Left lung (tissue), 10 donors: ENCODE measurements around the gene LMBR1. TPM values are rescaled to one million over a fixed set of nuclear protein-coding genes. Genes with fewer than 3 reads are reported as not detected.
"Not testable (repeated sequence)": the region's sequence is repeated elsewhere in the genome, so short reads cannot be mapped to it uniquely, and the experiment has no call there.

Source experiments
- ATAC-seq: fragments of 200-7000 bp; cut with Tn5 transposase; one replicate; pipeline ENCODE4 v1.9.1; 2020; ENCODE audit warnings: moderate library complexity
- DNase-seq, 4 donors: peaks; one replicate each; pipeline ENCODE4 v3.0.0-alpha.2; 2013 to 2020
- H3K27ac ChIP-seq, 2 donors: fragments of 200-600 bp; sonication (generic) in 1 of 2; one replicate each; pipeline versions ENCODE4 v1.5.0 to v1.8.0; 2020 to 2021
- H3K27me3 ChIP-seq, 2 donors: fragments of 200-600 bp; sonication (generic) in 1 of 2; one replicate each; pipeline versions ENCODE4 v1.5.0 to v1.8.0; 2020 to 2021
- H3K36me3 ChIP-seq, 2 donors: fragments of 200-600 bp; sonication (generic) in 1 of 2; one replicate each; pipeline versions ENCODE4 v1.5.0 to v1.8.0; 2020 to 2021
- H3K4me1 ChIP-seq, 2 donors: fragments of 200-600 bp; one replicate each; pipeline ENCODE4 v1.8.0; 2021
- H3K4me3 ChIP-seq, 2 donors: fragments of 200-600 bp; sonication (generic) in 1 of 2; one replicate each; pipeline versions ENCODE4 v1.5.0 to v1.8.0; 2020 to 2021; ENCODE audit warnings: mild to moderate bottlenecking in 1 of 2
- H3K9me3 ChIP-seq, 2 donors: fragments of 200-600 bp; sonication (generic) in 1 of 2; one replicate each; pipeline versions ENCODE4 v1.5.0 to v1.8.0; 2020 to 2021
- intact Hi-C, 2 donors: fragments of 100-400 bp; cut with DNase I; formaldehyde crosslinking; loops; one replicate each; pipeline versions ENCODE4 v1.11.2 to v1.14.2; 2022
- polyA plus RNA-seq, 6 donors: library from polyadenylated mRNA; unstranded; fragments of 120-200 nt; gene quantifications; one replicate each; pipeline ENCODE4 v1.2.1, GENCODE V29; 2013; ENCODE audit not compliant: insufficient read length in 6 of 6
- total RNA-seq, 2 donors: library from RNA; stranded (reverse); fragmentation: NEBNext Ultra II Directional; extraction: Animal tissue kit (Norgen Biotek cat#: 25700); gene quantifications; one replicate each; pipeline ENCODE4 v1.2.1, GENCODE V29; 2021
- TF ChIP-seq, protein P1 (sequence below), 2 donors: fragments of 200-600 bp; sonication (generic) in 1 of 2; IDR thresholded peaks; one replicate each; pipeline versions ENCODE4 v1.5.0 to v1.8.0; 2021; ENCODE audit warnings: antibody characterized with exemption in 2 of 2
- donor health status: DM: no; HTN: yes; CAD: no.
- donor health status: DM: no; HTN: no; CAD: no.

LMBR1 gene
- total and polyA plus RNA-seq, 8 donors: 54.7 to 71.1 (median 63.9) TPM

DNA sequence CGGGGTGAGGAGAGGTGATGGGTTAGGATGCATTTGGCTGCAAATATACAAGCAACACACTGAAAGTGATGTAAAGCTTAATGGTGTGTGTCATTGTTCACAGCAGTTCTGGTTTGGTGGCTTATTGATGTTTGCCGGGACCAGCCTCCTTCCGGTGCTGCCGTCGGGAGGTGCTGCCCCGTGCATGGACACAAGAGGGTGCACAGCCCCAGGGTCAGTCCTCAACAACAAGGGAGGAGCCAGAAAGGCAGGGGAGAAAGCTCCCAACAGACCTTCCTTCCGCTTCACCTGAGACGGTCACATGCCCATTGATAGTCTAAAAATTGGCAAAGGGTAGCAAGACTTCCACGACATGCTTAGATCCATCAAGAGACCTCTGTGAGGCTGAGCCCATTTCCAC, 242.9 kb downstream of the LMBR1 start:
- Histone ChIP-seq H3K27me3 (peaks cover 0 to 19% of the 10 kb centered on the region in 2 donors), H3K9me3 (no peaks in the 10 kb centered on the region), H3K27ac (no peak overlapping the region), H3K36me3 (no peaks in the 10 kb centered on the region), H3K4me3 (no peak overlapping the region), H3K4me1 (no peaks in the 10 kb centered on the region)
- TF ChIP-seq, protein P1, sequence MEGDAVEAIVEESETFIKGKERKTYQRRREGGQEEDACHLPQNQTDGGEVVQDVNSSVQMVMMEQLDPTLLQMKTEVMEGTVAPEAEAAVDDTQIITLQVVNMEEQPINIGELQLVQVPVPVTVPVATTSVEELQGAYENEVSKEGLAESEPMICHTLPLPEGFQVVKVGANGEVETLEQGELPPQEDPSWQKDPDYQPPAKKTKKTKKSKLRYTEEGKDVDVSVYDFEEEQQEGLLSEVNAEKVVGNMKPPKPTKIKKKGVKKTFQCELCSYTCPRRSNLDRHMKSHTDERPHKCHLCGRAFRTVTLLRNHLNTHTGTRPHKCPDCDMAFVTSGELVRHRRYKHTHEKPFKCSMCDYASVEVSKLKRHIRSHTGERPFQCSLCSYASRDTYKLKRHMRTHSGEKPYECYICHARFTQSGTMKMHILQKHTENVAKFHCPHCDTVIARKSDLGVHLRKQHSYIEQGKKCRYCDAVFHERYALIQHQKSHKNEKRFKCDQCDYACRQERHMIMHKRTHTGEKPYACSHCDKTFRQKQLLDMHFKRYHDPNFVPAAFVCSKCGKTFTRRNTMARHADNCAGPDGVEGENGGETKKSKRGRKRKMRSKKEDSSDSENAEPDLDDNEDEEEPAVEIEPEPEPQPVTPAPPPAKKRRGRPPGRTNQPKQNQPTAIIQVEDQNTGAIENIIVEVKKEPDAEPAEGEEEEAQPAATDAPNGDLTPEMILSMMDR (IDR thresholded peaks at IDR 0.05): no peak
- intact Hi-C loops: no loop called here
- DNase-seq (peak in 1 of 4 donors; percentile 77), ATAC-seq (peak; percentile 86)

DNA sequence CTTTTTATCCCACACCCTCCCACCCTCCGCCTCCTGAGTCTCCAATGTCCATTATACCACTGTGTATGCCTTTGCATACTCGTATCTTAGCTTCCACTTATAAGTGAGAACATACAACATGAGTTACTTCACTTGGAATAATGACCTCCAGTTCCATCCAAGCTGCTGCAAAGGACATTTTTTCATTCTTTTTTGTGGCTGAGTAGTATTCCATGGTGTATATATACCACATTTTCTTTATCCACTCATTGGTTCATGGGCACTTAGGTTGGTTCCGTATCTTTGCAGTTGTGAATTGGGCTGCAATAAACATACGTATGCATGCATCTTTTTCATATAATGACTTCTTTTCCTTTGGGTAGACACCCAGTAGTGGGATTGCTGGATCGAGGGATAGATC, 245.7 kb downstream of the LMBR1 start:
- H3K4me3 ChIP-seq, ATAC-seq, intact Hi-C loops, H3K36me3 ChIP-seq, H3K27ac ChIP-seq, H3K9me3 ChIP-seq, DNase-seq, H3K4me1 ChIP-seq: not testable (repeated sequence)
- peaks cover 0 to 19% of the 10 kb centered on the region in 2 donors for H3K27me3 ChIP-seq

DNA sequence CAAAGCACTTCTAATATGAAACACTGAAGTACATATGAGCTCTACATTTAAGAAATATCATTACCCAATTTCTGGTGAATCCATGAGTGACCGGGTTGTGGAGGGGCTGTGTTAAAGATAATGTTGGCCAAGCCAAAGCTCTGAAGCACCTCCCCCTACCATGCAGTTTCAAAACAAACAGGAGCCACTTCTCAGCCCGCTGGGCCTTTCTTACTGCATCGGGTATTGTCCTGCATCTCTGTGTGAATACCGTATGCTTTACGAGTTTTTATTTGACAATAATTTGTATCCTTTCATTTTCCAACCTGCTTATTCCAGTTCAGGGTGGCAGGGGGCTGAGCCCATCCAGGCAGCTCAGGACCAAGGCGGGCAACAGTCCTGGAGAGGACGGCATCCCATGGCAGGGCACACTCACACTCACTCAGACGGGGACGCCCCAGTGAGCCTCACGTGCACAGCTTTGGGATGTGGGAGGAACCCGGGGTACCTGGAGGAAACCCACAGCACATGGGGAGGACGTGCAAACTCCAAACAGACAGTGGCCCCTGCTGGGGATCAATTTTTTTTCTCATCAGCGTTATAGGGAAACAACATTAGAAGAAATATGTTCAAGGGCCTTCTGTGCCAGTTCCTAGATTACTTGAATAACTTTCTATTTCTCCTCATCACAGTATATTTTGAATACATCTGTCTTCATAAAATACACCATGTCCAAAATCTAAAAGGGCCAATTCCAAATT, 250.5 kb downstream of the LMBR1 start:
- Histone ChIP-seq H3K36me3 (no peaks in the 10 kb centered on the region), H3K4me3 (no peak overlapping the region), H3K4me1 (peaks cover 4 to 17% of the 10 kb centered on the region in 2 donors), H3K27ac (no peak overlapping the region), H3K27me3 (no peaks in the 10 kb centered on the region), H3K9me3 (no peaks in the 10 kb centered on the region)
- ATAC-seq (no peak), DNase-seq (no peak)
- TF ChIP-seq, protein P1 (IDR thresholded peaks at IDR 0.05): no peak
- intact Hi-C loops: no loop called here

DNA sequence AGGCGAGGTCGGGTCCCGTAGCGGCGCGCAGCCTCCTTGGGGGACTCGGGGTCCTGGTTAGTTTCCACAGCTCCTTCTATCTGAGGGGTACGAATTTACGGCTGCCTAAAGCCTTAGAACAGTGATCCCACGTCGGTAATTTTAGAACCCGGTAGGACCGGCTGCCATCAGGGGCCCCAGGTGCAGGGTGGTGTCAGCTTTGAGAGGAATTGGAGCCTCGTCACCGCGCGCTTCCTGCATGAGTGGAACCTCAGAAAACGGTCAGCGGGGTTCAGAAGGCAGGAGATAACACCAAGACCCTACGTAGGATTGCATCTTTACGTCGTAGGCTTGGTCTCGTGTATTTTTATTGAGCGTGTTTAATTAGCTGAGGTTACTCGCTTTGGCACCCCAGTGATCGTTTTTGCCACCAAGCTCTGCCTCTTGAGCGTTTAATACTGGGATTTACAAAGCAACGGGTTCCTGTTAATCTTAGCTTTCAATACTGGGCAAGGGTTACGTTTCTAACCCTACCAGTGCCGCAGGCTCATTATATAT, 252.0 kb downstream of the LMBR1 start:
- no peaks in the 10 kb centered on the region for H3K36me3 ChIP-seq
- H3K27me3 ChIP-seq: no peaks in the 10 kb centered on the region
- TF ChIP-seq, protein P1 (IDR thresholded peaks at IDR 0.05): no peak
- peaks cover 4 to 17% of the 10 kb centered on the region in 2 donors for H3K4me1 ChIP-seq
- no peaks in the 10 kb centered on the region for H3K9me3 ChIP-seq
- peak overlapping the region; percentile 68 to 87 for H3K27ac ChIP-seq
- ATAC-seq (peak; percentile 57), DNase-seq (peak in 2 of 4 donors; percentile 27 to 38)
- H3K4me3 ChIP-seq: peak overlapping the region; percentile 71 to 76
- intact Hi-C loops: no loop called here

DNA sequence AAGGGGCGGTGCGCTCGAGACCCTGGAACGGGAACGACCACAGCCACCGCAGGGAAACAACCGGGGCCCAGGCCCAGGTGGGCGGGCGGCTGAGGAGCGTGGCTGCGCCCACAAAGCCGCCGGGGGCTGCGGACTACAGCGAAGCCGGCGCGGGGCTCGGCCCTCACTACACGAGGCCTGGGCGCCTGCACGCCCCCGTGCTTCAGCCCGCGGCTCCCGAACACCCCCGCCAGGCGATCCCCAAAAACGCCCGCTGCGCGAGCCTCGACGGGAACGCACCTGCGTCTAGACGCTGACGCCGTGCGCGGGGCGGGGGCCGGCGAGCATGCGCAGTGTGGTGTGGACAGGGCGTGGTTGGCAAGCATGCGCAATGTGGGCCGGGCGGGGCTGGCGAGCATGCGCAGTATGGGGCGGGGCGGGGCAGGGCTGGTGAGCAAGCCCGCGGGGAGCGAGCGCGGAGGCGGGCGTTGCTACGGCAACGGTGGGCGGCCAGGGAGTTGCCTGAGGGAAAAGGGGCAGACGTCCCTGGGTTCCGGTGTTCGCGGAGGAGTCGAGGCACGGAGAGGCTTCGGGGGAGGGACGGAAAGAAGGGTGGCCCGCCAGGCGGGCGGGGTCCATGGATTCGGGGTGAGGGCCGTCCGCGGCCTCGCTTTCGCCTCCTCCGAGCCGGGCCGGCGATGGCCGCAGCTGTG, 252.6 kb downstream of the LMBR1 start, which contains the start of gene RNF32:
Gene RNF32, plus strand, starts transcription at position 518 of the 692 bp plus-strand sequence. CDS start 3,104 bp downstream, outside the sequence.
- Histone ChIP-seq H3K4me1 (peaks cover 4 to 17% of the 10 kb centered on the region in 2 donors), H3K27me3 (no peaks in the 10 kb centered on the region), H3K4me3 (peak within 1 kb of the TSS; percentile 71 to 76), H3K27ac (peak within 1 kb of the TSS; percentile 75 to 87), H3K9me3 (no peaks in the 10 kb centered on the region), H3K36me3 (no peaks in the 10 kb centered on the region)
- TF ChIP-seq, protein P1 (IDR thresholded peaks at IDR 0.05): no peak
- ATAC-seq (peak; percentile 98), DNase-seq (peak; percentile 92 to 99 (median 96))
- intact Hi-C loops: no loop called here
